ENCODE measurements around the gene IHH. TPM values are rescaled to one million over a fixed set of nuclear protein-coding genes. Genes with fewer than 3 reads are reported as not detected.

The IHH gene
- total and polyA plus RNA-seq, 3 experiments from 2014 or later: not detected

- Histone ChIP-seq H3K27ac (ENCODE audit: low read depth, low read length) (no peak overlapping the region), H3K4me3 (ENCODE audit: low read length) (no peak overlapping the region), H3K4me1 (ENCODE audit: insufficient read depth, low read length) (no peaks in the 10 kb centered on the region), H3K36me3 (ENCODE audit: insufficient read depth, low read length) (peaks cover 9% of the 10 kb centered on the region), H3K9me3 (ENCODE audit: low read length) (no peaks in the 10 kb centered on the region), H3K27me3 (ENCODE audit: insufficient read depth, low read length, poor library complexity, severe bottlenecking) (no peaks in the 10 kb centered on the region)
- ChIA-PET CTCF (no interaction called here), POLR2A (no interaction called here)
- H3K4me3 Mint-ChIP-seq: no peak overlapping the region
- no peak for DNase-seq
- H3K27ac Mint-ChIP-seq: peak overlapping the region in 1 of 8 donors; percentile 1
- peaks cover 9 to 10% (median 10%) of the 10 kb centered on the region in 3 donors for H3K4me1 Mint-ChIP-seq
- no peaks in the 10 kb centered on the region for H3K9me3 Mint-ChIP-seq
- peaks cover 0 to 16% (median 9%) of the 10 kb centered on the region in 3 donors for H3K36me3 Mint-ChIP-seq
- no peaks in the 10 kb centered on the region for H3K27me3 Mint-ChIP-seq
Measured at GRCh38 chr2:219081701-219082331, 21.1 kb upstream of the IHH start.

DNA sequence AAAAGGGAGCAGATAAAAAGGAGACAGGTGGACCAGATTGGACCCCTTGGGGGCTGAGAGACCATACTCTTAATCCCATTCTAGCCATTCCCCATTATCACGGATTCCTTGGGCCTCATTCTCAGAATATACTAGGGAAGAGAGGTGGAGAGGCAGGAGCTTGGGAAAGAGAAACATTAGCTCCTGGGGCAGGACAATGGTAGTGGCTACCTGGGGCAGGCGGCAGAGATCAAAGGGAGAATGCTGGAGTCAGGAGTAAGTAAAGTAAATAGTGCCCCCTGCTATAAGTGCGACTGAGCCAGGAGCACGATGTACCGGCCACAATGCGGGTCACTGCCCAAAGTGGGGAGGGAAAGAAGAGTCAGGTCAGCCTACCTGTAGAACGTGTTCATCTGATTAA lies 20.4 kb upstream of the IHH start:
- H3K4me1 Mint-ChIP-seq: peaks cover 8 to 10% (median 10%) of the 10 kb centered on the region in 3 donors
- no peaks in the 10 kb centered on the region for H3K9me3 Mint-ChIP-seq
- ChIA-PET POLR2A (no interaction called here), CTCF (interaction anchor here (0.9 to 1.2 kb wide), 4 partner anchors 23 to 214 kb away, joined by 3 to 4 read pairs (median 3); no protein-coding TSS in a partner anchor)
- Histone ChIP-seq H3K4me1 (ENCODE audit: insufficient read depth, low read length) (no peaks in the 10 kb centered on the region), H3K36me3 (ENCODE audit: insufficient read depth, low read length) (peaks cover 13% of the 10 kb centered on the region), H3K9me3 (ENCODE audit: low read length) (no peaks in the 10 kb centered on the region), H3K4me3 (ENCODE audit: low read length) (no peak overlapping the region), H3K27ac (ENCODE audit: low read depth, low read length) (no peak overlapping the region), H3K27me3 (ENCODE audit: insufficient read depth, low read length, poor library complexity, severe bottlenecking) (no peaks in the 10 kb centered on the region)
- H3K4me3 Mint-ChIP-seq: no peak overlapping the region
- no peaks in the 10 kb centered on the region for H3K27me3 Mint-ChIP-seq
- DNase-seq: no peak
- H3K27ac Mint-ChIP-seq: peak overlapping the region in 1 of 8 donors; percentile 1
- peaks cover 0 to 24% (median 10%) of the 10 kb centered on the region in 3 donors for H3K36me3 Mint-ChIP-seq

DNA sequence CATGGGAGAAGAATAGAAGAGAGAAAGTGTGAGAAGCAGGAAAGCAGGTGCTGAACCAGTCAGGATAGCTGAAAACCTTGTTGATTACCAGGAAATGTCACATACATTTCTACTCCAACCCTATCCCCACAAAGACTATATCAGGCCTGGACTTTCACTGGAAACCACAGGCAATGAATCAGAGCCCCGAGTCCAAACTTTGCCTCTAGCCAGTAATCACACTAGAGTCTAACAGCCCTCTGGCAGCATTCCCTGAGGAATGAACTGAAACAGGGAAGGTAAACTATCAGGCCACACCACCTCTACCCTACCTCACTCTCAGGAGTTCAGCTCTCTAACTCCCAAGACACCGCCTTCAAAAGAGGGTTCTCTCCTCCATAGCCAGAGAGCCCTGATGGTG lies 18.7 kb upstream of the IHH start:
- H3K27me3 ChIP-seq (ENCODE audit: insufficient read depth, low read length, poor library complexity, severe bottlenecking): no peaks in the 10 kb centered on the region

DNA sequence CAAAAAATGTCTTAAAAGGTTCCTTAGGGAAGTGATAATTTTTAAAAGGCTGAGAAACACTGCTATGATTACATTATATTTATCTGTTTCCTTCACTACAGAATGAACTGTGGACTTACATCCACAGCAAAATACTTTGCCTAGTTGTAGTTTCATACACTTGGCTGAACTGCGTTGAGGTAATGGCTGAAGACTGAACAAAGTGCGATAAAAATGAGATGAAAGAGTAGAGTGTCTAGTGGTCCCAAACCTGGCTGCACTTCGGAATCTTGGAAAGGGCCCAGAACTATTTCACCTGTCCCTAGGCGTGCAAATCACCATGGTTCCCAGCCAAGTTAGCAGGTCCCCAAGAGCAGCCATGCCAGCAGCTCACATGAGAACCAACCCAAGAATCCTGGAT lies 18.2 kb upstream of the IHH start:
- peaks cover 0 to 43% (median 12%) of the 10 kb centered on the region in 3 donors for H3K36me3 Mint-ChIP-seq
- H3K36me3 ChIP-seq (ENCODE audit: insufficient read depth, low read length): peaks cover 13% of the 10 kb centered on the region
- POLR2A ChIA-PET: interaction anchor here (0.6 kb wide), 1 partner anchor 181 kb away, joined by 3 read pairs; no protein-coding TSS in a partner anchor
- H3K4me3 Mint-ChIP-seq: no peak overlapping the region
- no peak overlapping the region for H3K4me3 ChIP-seq (ENCODE audit: low read length)
- H3K9me3 ChIP-seq (ENCODE audit: low read length): no peaks in the 10 kb centered on the region
- peak overlapping the region in 1 of 8 donors; percentile 55 for H3K27ac Mint-ChIP-seq
- no peaks in the 10 kb centered on the region for H3K27me3 Mint-ChIP-seq
- CTCF ChIA-PET: no interaction called here
- no peaks in the 10 kb centered on the region for H3K27me3 ChIP-seq (ENCODE audit: insufficient read depth, low read length, poor library complexity, severe bottlenecking)
- DNase-seq: no peak
- no peaks in the 10 kb centered on the region for H3K4me1 Mint-ChIP-seq
- no peaks in the 10 kb centered on the region for H3K4me1 ChIP-seq (ENCODE audit: insufficient read depth, low read length)
- H3K9me3 Mint-ChIP-seq: no peaks in the 10 kb centered on the region
- no peak overlapping the region for H3K27ac ChIP-seq (ENCODE audit: low read depth, low read length)

More for the DNA sequence above, 18.7 kb upstream of the IHH start:
- no peaks in the 10 kb centered on the region for H3K27me3 Mint-ChIP-seq
- no peaks in the 10 kb centered on the region for H3K9me3 Mint-ChIP-seq
- no peak for DNase-seq
- H3K9me3 ChIP-seq (ENCODE audit: low read length): no peaks in the 10 kb centered on the region
- ChIA-PET CTCF (no interaction called here), POLR2A (no interaction called here)
- no peaks in the 10 kb centered on the region for H3K4me1 ChIP-seq (ENCODE audit: insufficient read depth, low read length)
- H3K27ac ChIP-seq (ENCODE audit: low read depth, low read length): no peak overlapping the region
- H3K4me1 Mint-ChIP-seq: no peaks in the 10 kb centered on the region
- H3K4me3 Mint-ChIP-seq: no peak overlapping the region
- no peak overlapping the region for H3K4me3 ChIP-seq (ENCODE audit: low read length)
- H3K36me3 ChIP-seq (ENCODE audit: insufficient read depth, low read length): peaks cover 13% of the 10 kb centered on the region
- peak overlapping the region in 1 of 8 donors; percentile 55 for H3K27ac Mint-ChIP-seq
- peaks cover 0 to 39% (median 12%) of the 10 kb centered on the region in 3 donors for H3K36me3 Mint-ChIP-seq

DNA sequence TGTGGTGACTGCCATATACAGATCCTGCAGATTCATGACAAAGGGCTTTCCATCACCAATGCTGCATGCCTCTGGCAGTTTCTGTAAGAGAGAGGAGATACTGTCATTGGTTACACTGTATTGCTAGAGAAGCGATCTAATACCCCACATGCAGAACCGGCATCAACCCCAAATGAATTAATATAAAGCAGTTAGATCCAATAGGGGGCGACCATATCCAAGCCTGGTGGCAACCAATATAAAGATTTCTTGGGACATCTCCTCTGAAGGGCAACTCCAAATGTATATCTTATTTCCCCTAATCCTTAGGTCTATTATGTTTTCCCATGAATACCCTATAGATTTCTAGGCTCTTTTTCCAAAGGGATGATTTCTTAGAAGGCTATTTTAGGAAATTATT lies 17.4 kb upstream of the IHH start:
- H3K27ac Mint-ChIP-seq: peak overlapping the region in 1 of 8 donors; percentile 33
- Histone ChIP-seq H3K27me3 (ENCODE audit: insufficient read depth, low read length, poor library complexity, severe bottlenecking) (no peaks in the 10 kb centered on the region), H3K27ac (ENCODE audit: low read depth, low read length) (no peak overlapping the region), H3K36me3 (ENCODE audit: insufficient read depth, low read length) (peaks cover 13% of the 10 kb centered on the region), H3K4me1 (ENCODE audit: insufficient read depth, low read length) (no peaks in the 10 kb centered on the region), H3K9me3 (ENCODE audit: low read length) (no peaks in the 10 kb centered on the region), H3K4me3 (ENCODE audit: low read length) (no peak overlapping the region)
- no peaks in the 10 kb centered on the region for H3K27me3 Mint-ChIP-seq
- POLR2A ChIA-PET: interaction anchor here (0.6 kb wide), 1 partner anchor 181 kb away, joined by 3 read pairs; no protein-coding TSS in a partner anchor
- no peak overlapping the region for H3K4me3 Mint-ChIP-seq
- H3K9me3 Mint-ChIP-seq: no peaks in the 10 kb centered on the region
- H3K36me3 Mint-ChIP-seq: peaks cover 0 to 44% (median 11%) of the 10 kb centered on the region in 3 donors
- no peaks in the 10 kb centered on the region for H3K4me1 Mint-ChIP-seq
- CTCF ChIA-PET: no interaction called here
- DNase-seq: no peak

GRCh38 chr2:219076253-219076652 lies 15.5 kb upstream of the IHH start:
- no peak overlapping the region for H3K4me3 ChIP-seq (ENCODE audit: low read length)
- Mint-ChIP-seq H3K4me1 (no peaks in the 10 kb centered on the region), H3K27me3 (no peaks in the 10 kb centered on the region), H3K4me3 (no peak overlapping the region), H3K36me3 (peaks cover 0 to 49% (median 10%) of the 10 kb centered on the region in 3 donors), H3K9me3 (no peaks in the 10 kb centered on the region), H3K27ac (no peak overlapping the region)
- H3K4me1 ChIP-seq (ENCODE audit: insufficient read depth, low read length): no peaks in the 10 kb centered on the region
- H3K9me3 ChIP-seq (ENCODE audit: low read length): no peaks in the 10 kb centered on the region
- no peak for DNase-seq
- CTCF ChIA-PET: interaction anchor here (0.7 to 9.2 kb wide), 5 partner anchors 8 to 43 kb away, joined by 3 to 59 read pairs (median 4); partner anchors contain the start of gene IHH
- peaks cover 13% of the 10 kb centered on the region for H3K36me3 ChIP-seq (ENCODE audit: insufficient read depth, low read length)
- POLR2A ChIA-PET: no interaction called here
- no peak overlapping the region for H3K27ac ChIP-seq (ENCODE audit: low read depth, low read length)
- H3K27me3 ChIP-seq (ENCODE audit: insufficient read depth, low read length, poor library complexity, severe bottlenecking): no peaks in the 10 kb centered on the region

DNA sequence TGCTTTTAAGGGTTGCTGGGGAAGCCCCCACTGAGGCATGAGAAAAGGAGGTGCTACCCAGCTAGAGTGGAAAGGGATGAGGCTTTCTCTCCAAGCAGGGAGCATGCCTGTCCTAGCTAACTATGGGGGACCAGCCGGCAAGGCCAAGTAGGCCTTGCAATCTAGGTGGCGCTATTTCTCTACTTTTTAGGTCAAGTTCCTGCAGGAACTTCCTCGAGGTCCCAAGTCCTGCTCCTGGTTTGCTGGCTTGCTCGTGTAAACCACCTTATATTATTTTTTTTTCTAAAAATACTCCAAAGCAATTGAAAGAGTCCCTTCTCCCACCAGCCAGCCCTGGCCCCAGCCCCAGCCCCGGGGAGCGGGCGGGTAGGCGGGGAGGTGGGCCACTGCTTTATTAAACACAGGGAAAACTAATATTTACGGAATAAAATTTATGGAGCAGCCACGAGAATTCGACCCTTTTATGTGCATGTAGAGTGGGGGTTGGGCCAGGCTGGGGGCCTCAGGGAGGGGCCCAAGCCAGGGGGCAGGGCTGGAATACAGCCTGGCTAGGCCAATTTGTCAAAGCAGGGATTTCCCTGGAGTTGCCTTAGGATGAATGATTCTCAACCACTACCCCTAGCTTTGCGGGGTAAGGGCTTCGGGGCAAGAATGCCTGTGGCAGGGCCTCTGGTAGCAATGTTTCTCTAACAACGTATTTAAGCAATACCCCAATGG lies 12.8 kb upstream of the IHH start:
- H3K36me3 Mint-ChIP-seq: peaks cover 0 to 48% (median 14%) of the 10 kb centered on the region in 3 donors
- no peaks in the 10 kb centered on the region for H3K27me3 Mint-ChIP-seq
- Histone ChIP-seq H3K27me3 (ENCODE audit: insufficient read depth, low read length, poor library complexity, severe bottlenecking) (no peaks in the 10 kb centered on the region), H3K36me3 (ENCODE audit: insufficient read depth, low read length) (peaks cover 13% of the 10 kb centered on the region), H3K4me1 (ENCODE audit: insufficient read depth, low read length) (no peaks in the 10 kb centered on the region), H3K9me3 (ENCODE audit: low read length) (no peaks in the 10 kb centered on the region), H3K4me3 (ENCODE audit: low read length) (no peak overlapping the region), H3K27ac (ENCODE audit: low read depth, low read length) (no peak overlapping the region)
- ChIA-PET CTCF (interaction anchor here (0.6 to 9.2 kb wide), 5 partner anchors 10 to 44 kb away, joined by 3 to 59 read pairs (median 3); partner anchors contain the start of gene IHH), POLR2A (interaction anchor here (0.7 kb wide), 1 partner anchor 22 kb away, joined by 3 read pairs; no protein-coding TSS in a partner anchor)
- H3K9me3 Mint-ChIP-seq: no peaks in the 10 kb centered on the region
- DNase-seq: no peak
- H3K4me3 Mint-ChIP-seq: no peak overlapping the region
- H3K4me1 Mint-ChIP-seq: no peaks in the 10 kb centered on the region
- H3K27ac Mint-ChIP-seq: no peak overlapping the region

- H3K4me3 Mint-ChIP-seq: no peak overlapping the region
- peaks cover 0 to 42% (median 11%) of the 10 kb centered on the region in 3 donors for H3K36me3 Mint-ChIP-seq
- Histone ChIP-seq H3K4me3 (ENCODE audit: low read length) (no peak overlapping the region), H3K27ac (ENCODE audit: low read depth, low read length) (no peak overlapping the region), H3K9me3 (ENCODE audit: low read length) (no peaks in the 10 kb centered on the region), H3K36me3 (ENCODE audit: insufficient read depth, low read length) (peaks cover 13% of the 10 kb centered on the region), H3K4me1 (ENCODE audit: insufficient read depth, low read length) (no peaks in the 10 kb centered on the region), H3K27me3 (ENCODE audit: insufficient read depth, low read length, poor library complexity, severe bottlenecking) (no peaks in the 10 kb centered on the region)
- no peak for DNase-seq
- no peaks in the 10 kb centered on the region for H3K27me3 Mint-ChIP-seq
- CTCF ChIA-PET: interaction anchor here (0.8 to 9.2 kb wide), 3 partner anchors 9 to 13 kb away, joined by 3 to 59 read pairs (median 3); partner anchors contain the start of gene IHH
- H3K27ac Mint-ChIP-seq: no peak overlapping the region
- H3K9me3 Mint-ChIP-seq: no peaks in the 10 kb centered on the region
- POLR2A ChIA-PET: interaction anchor here (0.7 kb wide), 1 partner anchor 23 kb away, joined by 3 read pairs; no protein-coding TSS in a partner anchor
- no peaks in the 10 kb centered on the region for H3K4me1 Mint-ChIP-seq
Measured at GRCh38 chr2:219072741-219073250, 12.1 kb upstream of the IHH start.
